Myocyte (in vitro differentiated cells): ENCODE results near the gene SLC1A2. TPM values are rescaled to one million over a fixed set of nuclear protein-coding genes. Genes with fewer than 3 reads are reported as not detected.

Source experiments
- DNase-seq: peaks from one replicate; pipeline ENCODE4 v3.0.0-alpha.2; 2012; ENCODE audit warnings: low read depth
- total RNA-seq: library from RNA; depleted of rRNA; stranded (reverse); fragments of >200 nt; gene quantifications from 2 replicates; pipeline ENCODE4 v1.2.3, GENCODE V29; 2014

The SLC1A2 gene
- total RNA-seq, 1 donor from 2014 or later: 2.9 TPM

GRCh38 chr11:35330156-35330889 is 89.0 kb downstream of the SLC1A2 start:
- DNase-seq: no peak

DNA sequence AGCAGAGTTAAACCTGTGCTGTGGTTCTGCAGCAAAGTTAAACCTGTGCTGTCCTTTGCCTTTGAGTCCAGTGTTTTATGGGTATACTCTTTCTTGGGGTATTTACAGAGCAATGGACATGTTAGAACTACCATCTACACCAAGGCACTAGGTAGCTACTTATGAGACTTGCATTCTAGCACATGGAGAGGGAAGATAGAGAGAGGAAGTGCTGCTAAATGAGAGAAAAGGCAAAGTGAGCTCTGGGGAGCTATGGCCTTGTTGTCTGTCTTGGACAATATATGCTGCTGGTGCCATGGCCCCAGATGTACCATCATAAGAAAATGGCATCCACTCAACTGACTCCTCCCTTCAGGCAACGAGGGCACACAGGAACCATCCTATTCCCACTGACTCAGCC is 91.5 kb downstream of the SLC1A2 start:
- no peak for DNase-seq

- DNase-seq: no peak
Measured at GRCh38 chr11:35326266-35326879, 93.0 kb downstream of the SLC1A2 start.

- DNase-seq: peak; percentile 69
Measured at GRCh38 chr11:35324981-35325380, 94.4 kb downstream of the SLC1A2 start.

- DNase-seq: no peak
Measured at GRCh38 chr11:35324183-35324886, 95.0 kb downstream of the SLC1A2 start.

DNA sequence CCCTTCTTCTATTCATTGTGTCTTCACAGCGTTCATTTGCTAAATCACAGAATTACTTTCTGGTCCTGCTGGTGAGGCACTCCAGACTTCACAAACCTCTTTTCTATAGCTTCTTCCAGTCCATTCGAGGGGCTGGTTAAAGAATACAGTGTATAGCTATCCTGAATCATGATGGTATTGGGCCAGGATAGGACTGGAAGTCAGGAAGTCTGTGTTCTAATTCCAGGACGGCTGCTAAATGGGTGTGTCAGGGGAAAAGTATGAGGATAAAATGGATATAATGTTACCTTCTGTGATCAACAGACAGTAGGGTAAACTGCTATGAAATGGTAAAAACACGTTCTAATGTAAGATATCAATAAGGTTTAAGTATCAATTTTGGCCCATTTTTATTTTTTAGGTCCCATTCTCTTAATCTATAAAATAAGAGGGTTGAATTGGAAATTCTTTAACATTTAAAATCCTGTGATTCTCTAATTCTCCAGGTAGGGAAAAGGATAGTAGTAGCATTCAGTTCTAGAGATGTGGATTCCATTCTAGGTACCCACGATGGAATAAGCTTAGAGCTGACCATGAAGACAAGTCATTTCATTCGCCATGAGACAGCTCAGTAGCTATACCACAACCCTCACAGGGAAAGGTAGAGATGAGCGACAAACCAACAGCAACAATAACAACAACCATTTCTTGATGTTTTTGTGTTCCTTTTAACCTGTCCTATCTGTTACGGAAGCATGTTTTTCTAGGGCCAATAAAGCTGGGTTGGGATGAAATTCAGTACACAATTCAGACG is 96.1 kb downstream of the SLC1A2 start:
- no peak for DNase-seq

- DNase-seq: no peak
Measured at GRCh38 chr11:35322318-35322979, 96.9 kb downstream of the SLC1A2 start.

DNA sequence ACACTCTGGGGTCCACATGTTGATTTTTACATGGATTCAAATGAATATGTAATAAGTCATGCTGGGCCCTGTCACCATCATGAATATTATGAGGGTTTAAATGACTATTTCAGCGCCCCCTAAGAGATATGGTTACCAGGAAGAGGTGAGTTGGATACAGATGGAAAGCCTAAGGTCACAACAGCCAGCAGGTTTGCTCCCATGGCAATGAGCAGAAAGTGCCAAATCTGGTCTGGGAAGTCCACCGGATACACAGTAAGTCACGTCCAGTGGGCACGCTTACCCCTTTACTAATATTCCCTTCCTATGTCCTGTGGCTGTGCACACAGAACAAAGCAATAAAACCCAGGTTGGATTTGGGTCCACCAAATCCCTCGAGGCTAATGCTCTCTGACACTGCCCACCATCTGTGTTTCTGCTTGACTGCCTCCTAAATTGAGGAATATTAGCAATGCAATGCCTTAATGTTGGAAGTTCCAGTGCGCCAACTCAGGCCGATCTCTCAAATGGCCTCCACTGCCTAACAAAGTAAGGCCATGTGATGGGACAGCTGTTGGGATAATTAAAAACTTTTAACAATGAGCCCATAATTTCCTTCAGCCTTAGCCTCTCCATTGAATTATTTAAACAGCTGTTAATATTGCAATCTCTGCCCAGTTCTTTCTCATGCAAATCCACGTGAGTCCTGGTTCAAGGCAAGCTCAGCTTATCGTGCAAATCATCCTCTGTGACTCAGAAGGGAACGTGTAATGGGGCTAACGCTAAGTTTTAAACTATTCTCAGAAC is 97.6 kb downstream of the SLC1A2 start:
- DNase-seq: peak; percentile 87

- peak; percentile 69 for DNase-seq
Measured at GRCh38 chr11:35321111-35321510, 98.2 kb downstream of the SLC1A2 start.

GRCh38 chr11:35318977-35319925 is 100.1 kb downstream of the SLC1A2 start:
- no peak for DNase-seq

DNA sequence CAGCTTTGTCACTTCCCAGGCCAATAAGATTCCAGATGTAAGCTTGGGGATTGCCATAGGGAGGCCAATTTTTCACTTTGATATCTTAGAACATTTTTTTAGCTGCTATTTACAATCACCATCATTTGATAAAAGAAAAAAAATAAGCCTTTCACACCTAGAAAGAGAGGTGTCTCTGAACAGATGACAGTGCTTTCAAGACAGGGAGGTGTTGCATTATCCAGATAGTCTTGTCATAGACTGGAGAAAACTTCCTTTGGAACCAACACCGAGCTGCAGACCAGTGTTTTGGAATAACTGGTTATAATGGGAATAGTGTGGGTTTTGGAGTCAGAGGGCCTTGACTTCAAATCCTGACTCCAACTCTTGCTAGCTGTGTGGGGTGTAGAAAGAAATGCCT is 101.0 kb downstream of the SLC1A2 start:
- no peak for DNase-seq

DNA sequence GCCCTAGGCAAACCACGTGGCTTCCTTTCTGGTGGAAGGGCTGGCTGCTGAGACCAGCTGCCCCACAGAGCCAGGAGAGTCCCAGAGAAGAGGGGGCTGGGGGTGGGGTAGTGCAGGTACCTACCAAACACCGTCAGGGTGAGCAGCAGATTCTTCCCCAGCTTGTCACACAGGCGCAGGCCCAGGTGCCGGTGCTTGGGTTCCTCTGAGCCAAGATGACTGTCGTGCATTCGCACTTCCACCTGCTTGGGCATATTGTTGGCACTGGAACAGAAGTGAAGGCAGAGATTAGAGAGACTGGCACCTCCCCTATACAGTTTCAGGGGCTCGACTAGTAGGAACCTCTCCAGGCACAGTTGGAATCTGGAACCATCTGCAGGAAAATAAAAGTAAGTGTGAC is 102.1 kb downstream of the SLC1A2 start:
- no peak for DNase-seq

GRCh38 chr11:35316161-35316560 is 103.2 kb downstream of the SLC1A2 start:
- DNase-seq: no peak

DNA sequence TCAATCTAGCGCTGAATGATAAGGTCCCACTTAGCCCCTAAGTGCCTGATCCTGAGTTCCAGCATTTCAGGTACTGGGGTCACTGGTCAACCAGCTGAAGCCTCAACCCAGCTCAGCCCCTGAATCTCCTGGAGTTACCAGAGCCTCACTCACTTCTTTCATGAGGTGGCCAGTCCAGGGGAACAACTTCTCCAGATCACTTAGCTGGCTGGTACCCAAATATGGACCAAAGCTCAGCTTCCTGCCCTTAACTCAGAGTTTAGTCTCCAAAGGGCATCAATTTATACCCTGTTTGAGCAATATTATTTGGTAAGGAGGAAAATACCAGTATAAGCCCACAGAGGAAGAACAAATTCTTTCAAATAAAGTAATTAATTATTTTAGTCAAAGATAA is 105.6 kb downstream of the SLC1A2 start:
- DNase-seq: no peak

DNA sequence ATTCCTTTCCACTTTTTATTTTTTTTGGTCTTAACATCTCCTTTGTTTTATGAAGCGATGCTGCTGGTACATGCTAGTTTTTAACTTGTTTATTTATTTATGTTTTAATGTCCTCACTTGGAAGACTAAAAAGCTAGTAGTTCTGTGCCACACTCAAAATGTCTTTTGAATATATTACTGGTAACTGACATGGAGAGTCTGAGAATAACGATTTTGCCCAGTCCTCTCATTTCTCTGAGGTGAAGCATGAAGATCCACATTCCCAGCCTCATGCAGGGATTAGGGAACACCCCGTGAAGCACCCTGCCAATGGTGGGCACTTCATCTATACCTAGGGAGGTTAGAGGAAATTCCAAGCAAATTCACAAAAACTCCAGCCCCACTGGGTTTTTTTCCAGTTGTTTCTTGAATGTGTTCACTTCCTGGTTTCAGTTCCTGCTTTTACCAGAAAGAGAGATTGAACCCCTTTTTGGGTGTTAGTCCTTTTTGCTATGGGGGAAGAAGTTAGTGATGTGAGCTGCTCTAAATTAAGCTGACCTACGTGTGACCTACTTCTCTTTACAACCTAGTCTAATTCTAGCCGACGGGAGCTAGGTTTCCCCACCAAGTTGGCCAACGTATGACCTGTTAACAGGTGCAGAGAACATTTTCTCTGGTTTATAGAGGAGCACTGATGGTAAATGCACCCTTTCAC is 106.1 kb downstream of the SLC1A2 start:
- DNase-seq: no peak

- no peak for DNase-seq
Measured at GRCh38 chr11:35311331-35311730, 108.0 kb downstream of the SLC1A2 start.

DNA sequence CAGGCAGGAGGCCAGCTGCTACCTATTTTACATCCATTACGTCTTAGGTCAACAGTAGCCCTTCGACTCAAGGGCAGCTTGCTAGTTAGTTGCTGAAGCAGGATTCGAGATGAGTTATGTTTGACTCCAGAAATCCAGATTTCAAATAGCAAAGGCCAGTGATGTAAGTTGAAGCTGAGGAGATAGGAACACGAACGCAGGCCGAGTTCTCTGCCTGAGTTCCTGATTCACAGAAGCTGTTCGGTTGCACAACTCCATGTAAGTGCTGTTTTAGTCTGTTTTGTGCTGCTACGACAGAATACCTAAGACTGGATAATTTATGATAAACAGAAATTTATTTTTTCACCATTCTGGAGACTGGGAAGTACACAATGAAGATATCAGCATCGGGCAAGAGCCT is 111.2 kb downstream of the SLC1A2 start:
- no peak for DNase-seq

GRCh38 chr11:35307221-35307621 is 112.1 kb downstream of the SLC1A2 start:
- DNase-seq: no peak
